Adrenal gland (tissue), 12 donors: ENCODE results near the gene ATP11B. TPM values are rescaled to one million over a fixed set of nuclear protein-coding genes. Genes with fewer than 3 reads are reported as not detected.

Experiments used
- DNase-seq, 7 donors: peaks; one replicate each; pipeline ENCODE4 v3.0.0-alpha.2; 2019 to 2020
- H3K27ac ChIP-seq, 5 donors: fragments of 200-600 bp; sonication (generic) in 4 of 5; 1 replicate in 3 of 5; 2 replicates in 2 of 5; pipeline versions ENCODE4 v1.5.1 to v1.8.0; 2016 to 2020; ENCODE audit warnings: mild to moderate bottlenecking in 1 of 5
- H3K27me3 ChIP-seq: fragments of 200-600 bp; 2 replicates; pipeline ENCODE4 v1.8.0; 2021
- H3K36me3 ChIP-seq, 2 donors: fragments of 200-600 bp; replicated peaks in 1 of 2; 1 replicate in 1 of 2; 2 replicates in 1 of 2; pipeline versions ENCODE4 v1.5.1 to v1.8.0; 2018 to 2022
- H3K4me1 ChIP-seq, 2 donors: fragments of 200-600 bp; replicated peaks in 1 of 2; 1 replicate in 1 of 2; 2 replicates in 1 of 2; pipeline versions ENCODE4 v1.5.1 to v1.8.0; 2018 to 2021
- H3K4me3 ChIP-seq, 4 donors: fragments of 200-600 bp; sonication (generic) in 3 of 4; one replicate each; pipeline ENCODE4 v1.5.1; 2016 to 2018
- H3K9me3 ChIP-seq, 3 donors: fragments of 200-600 bp; sonication (generic) in 1 of 3; replicated peaks in 1 of 3; 1 replicate in 2 of 3; 2 replicates in 1 of 3; pipeline versions ENCODE4 v1.5.1 to v1.8.0; 2016 to 2021
- CTCF ChIP-seq, 6 experiments: fragments of 450-650 bp in 4 of 6; fragments of 200-600 bp in 2 of 6; sonication (generic) in 1 of 6; IDR thresholded peaks; 1 replicate in 5 of 6; 2 replicates in 1 of 6; pipeline versions ENCODE4 v1.5.1 to v1.8.0; 2016 to 2021; ENCODE audit warnings: antibody characterized with exemption in 6 of 6, mild to moderate bottlenecking in 2 of 6, moderate library complexity in 1 of 6
- POLR2A ChIP-seq, 2 donors: fragments of 450-650 bp; IDR thresholded peaks; one replicate each; pipeline ENCODE4 v1.6.1; 2017; ENCODE audit warnings: antibody characterized with exemption in 2 of 2, mild to moderate bottlenecking in 2 of 2, moderate library complexity in 1 of 2
- WGBS, 4 donors: extraction: QIAGEN DNeasy Blood & Tissue Kit in 2 of 4; methylation state at CpG; one replicate each; pipeline versions ENCODE4 v1.1.5 to v1.1.7; 2013 to 2017; 5-methylcytosine and 5-hydroxymethylcytosine counted together
- intact Hi-C, 2 donors: fragments of 100-400 bp; cut with DNase I; formaldehyde crosslinking; loops; one replicate each; pipeline versions ENCODE4 v1.14.1 to v1.15.0; 2022 to 2023
- polyA plus RNA-seq, 3 donors: library from polyadenylated mRNA; stranded (reverse); fragments of 200-250 nt in 2 of 3; fragments of 350-450 nt in 1 of 3; fragmentation: Illumina TruSeq in 1 of 3; extraction: RNeasy Lipid Tissue Mini Kit (QIAGEN cat#74804) in 1 of 3; gene quantifications; one replicate each; pipeline ENCODE4 v1.2.3, GENCODE V29; 2013 to 2014
- total RNA-seq, 9 donors: library from RNA; depleted of rRNA in 4 of 9; stranded (reverse); fragments of >200 nt in 4 of 9; fragments of 120-200 nt in 1 of 9; fragmentation: NEBNext Ultra II Directional in 1 of 9; extraction: Animal tissue kit (Norgen Biotek cat#: 25700) in 1 of 9; gene quantifications; one replicate each; pipeline versions ENCODE4 v1.1.0 to v1.2.4, GENCODE V29; 2013 to 2023
- donor health status: healthy with polysubstance abuse.
- donor health status: Bipolar disorder and iron deficiency.
- donor health status: DM: yes; HTN: yes; CAD: no.
- donor health status: DM: no; HTN: no; CAD: no.
- donor health status: DM: no; HTN: no; CAD: no.
- donor health status: DM: yes; HTN: yes; CAD: no.

The ATP11B gene
- total and polyA plus RNA-seq, 12 donors: 2.9 to 45.1 (median 29.9) TPM

DNA sequence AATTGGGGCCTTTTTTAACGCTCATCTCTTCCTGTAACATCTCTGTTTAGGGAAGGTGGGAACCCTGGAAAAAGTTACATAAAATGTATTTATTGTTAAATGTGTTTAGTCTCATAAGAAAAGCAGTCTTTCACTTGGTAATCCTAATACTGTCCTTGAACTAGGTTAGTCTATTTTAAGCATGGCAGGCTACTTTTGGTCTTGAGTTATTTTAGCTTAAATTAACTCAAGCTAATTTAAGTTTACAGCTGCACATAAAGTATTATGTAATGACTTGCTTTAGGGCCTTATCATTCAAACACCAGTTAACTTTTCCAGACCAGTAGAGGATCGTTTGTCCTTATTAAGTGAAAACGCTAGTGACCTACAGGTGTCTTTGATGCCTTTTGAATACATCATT lies 123.8 kb downstream of the ATP11B start:
- DNase-seq: no peak
- no peaks in the 10 kb centered on the region for H3K27me3 ChIP-seq
- H3K36me3 ChIP-seq: no peaks in the 10 kb centered on the region
- H3K4me1 ChIP-seq: peaks cover 0 to 21% of the 10 kb centered on the region in 2 donors
- intact Hi-C loops: no loop called here
- H3K4me3 ChIP-seq: no peak overlapping the region
- no peak overlapping the region for H3K27ac ChIP-seq
- TF ChIP-seq CTCF (IDR thresholded peaks at IDR 0.05) (no peak), POLR2A (IDR thresholded peaks at IDR 0.05) (no peak)
- WGBS, 4 donors: 71 to 91% (median 88%) methylated on average over 3 of the region's 3 CpGs
- no peaks in the 10 kb centered on the region for H3K9me3 ChIP-seq

GRCh38 chr3:182919866-182920357 lies 126.6 kb downstream of the ATP11B start:
- H3K27ac ChIP-seq: peak overlapping the region in 3 of 5 donors; percentile 50 to 66 (median 66)
- no peaks in the 10 kb centered on the region for H3K9me3 ChIP-seq
- DNase-seq: no peak
- no peaks in the 10 kb centered on the region for H3K27me3 ChIP-seq
- no peak for TF ChIP-seq CTCF (IDR thresholded peaks at IDR 0.05)
- TF ChIP-seq POLR2A (IDR thresholded peaks at IDR 0.05): no peak
- no peak overlapping the region for H3K4me3 ChIP-seq
- intact Hi-C loops: no loop called here
- WGBS, 4 donors: 90 to 93% (median 91%) methylated on average over 5 of the region's 5 CpGs
- peaks cover 0 to 23% of the 10 kb centered on the region in 2 donors for H3K4me1 ChIP-seq
- no peaks in the 10 kb centered on the region for H3K36me3 ChIP-seq

GRCh38 chr3:182920515-182921084 lies 127.3 kb downstream of the ATP11B start:
- Histone ChIP-seq H3K4me1 (peaks cover 0 to 29% of the 10 kb centered on the region in 2 donors), H3K9me3 (no peaks in the 10 kb centered on the region), H3K36me3 (no peaks in the 10 kb centered on the region), H3K27ac (peak overlapping the region in 4 of 5 donors; percentile 50 to 82 (median 66)), H3K27me3 (no peaks in the 10 kb centered on the region), H3K4me3 (no peak overlapping the region)
- peak; percentile 28 to 64 (median 52) for DNase-seq
- intact Hi-C loops: no loop called here
- TF ChIP-seq POLR2A (IDR thresholded peaks at IDR 0.05) (no peak), CTCF (IDR thresholded peaks at IDR 0.05) (no peak)
- 56 to 69% (median 61%) methylated on average over 9 of the region's 9 CpGs for WGBS, 4 donors

DNA sequence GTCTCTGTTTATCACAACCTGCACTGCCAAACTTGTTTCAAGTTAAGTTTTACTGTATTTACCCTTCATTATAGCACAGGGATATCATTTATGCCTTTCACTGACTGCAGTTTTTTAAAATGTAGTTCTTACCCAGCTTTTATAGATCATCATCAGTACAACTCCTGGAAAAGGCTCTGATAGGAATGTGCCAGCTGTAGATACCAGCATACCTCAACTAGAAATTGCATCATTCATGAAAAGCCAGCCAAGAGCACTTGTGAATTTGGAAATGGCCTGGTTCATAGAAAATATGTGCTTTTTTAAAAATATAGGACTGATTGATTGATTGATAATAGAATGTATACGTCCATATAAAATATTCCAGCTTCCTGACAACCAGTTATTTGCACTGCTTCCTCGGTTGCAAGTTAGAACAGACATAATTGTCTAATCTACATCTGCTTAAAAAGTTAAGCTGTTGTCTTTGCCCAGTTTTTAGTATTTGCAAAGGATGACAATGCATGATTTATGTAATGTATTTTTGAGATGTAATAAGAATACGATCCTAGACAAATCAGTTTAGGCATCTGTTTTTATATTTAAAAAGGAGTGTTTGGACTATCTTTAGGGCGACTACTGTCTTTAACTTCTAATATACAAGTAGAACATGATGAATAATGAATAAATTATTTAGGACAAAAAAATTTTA lies 128.5 kb downstream of the ATP11B start:
- Histone ChIP-seq H3K9me3 (no peaks in the 10 kb centered on the region), H3K36me3 (no peaks in the 10 kb centered on the region), H3K4me1 (peaks cover 0 to 34% of the 10 kb centered on the region in 2 donors), H3K27ac (peak overlapping the region in 1 of 5 donors; percentile 66), H3K27me3 (no peaks in the 10 kb centered on the region), H3K4me3 (no peak overlapping the region)
- WGBS, 4 donors: 74 to 78% (median 77%) methylated on average over 4 of the region's 4 CpGs
- TF ChIP-seq CTCF (IDR thresholded peaks at IDR 0.05) (no peak), POLR2A (IDR thresholded peaks at IDR 0.05) (no peak)
- peak in 1 of 7 donors; percentile 19 for DNase-seq
- intact Hi-C loops: no loop called here
